Mucosa of descending colon (tissue), 3 donors: ENCODE data around the gene SLC25A40. TPM values are rescaled to one million over a fixed set of nuclear protein-coding genes. Genes with fewer than 3 reads are reported as not detected.

Experiments used
- ATAC-seq: fragments of 200-7000 bp; cut with Tn5 transposase; one replicate; pipeline ENCODE4 v1.9.1; 2020; ENCODE audit warnings: mild to moderate bottlenecking, moderate library complexity
- DNase-seq, 3 donors: peaks; one replicate each; pipeline ENCODE4 v3.0.0-alpha.2; 2020
- H3K36me3 ChIP-seq: fragments of 200-600 bp; one replicate; pipeline ENCODE4 v1.8.0; 2021; ENCODE audit warnings: low read depth, mild to moderate bottlenecking
- H3K4me1 ChIP-seq: fragments of 200-600 bp; one replicate; pipeline ENCODE4 v1.8.0; 2021; ENCODE audit warnings: low read depth, mild to moderate bottlenecking
- H3K4me3 ChIP-seq: fragments of 200-600 bp; one replicate; pipeline ENCODE4 v1.8.0; 2021; ENCODE audit warnings: mild to moderate bottlenecking
- H3K9me3 ChIP-seq: fragments of 200-600 bp; one replicate; pipeline ENCODE4 v1.8.0; 2021; ENCODE audit warnings: mild to moderate bottlenecking
- intact Hi-C, 2 donors: fragments of 100-400 bp; cut with DNase I in 1 of 2; cut with micrococcal nuclease in 1 of 2; formaldehyde crosslinking; loops; one replicate each; pipeline versions ENCODE4 v1.11.0 to v1.11.1; 2022; cut with DNase I, micrococcal nuclease
- total RNA-seq, 3 donors: library from RNA; stranded (reverse); fragmentation: NEBNext Ultra II Directional in 2 of 3; extraction: Animal tissue kit (Norgen Biotek cat#: 25700) in 2 of 3; gene quantifications; one replicate each; pipeline versions ENCODE4 v1.2.1 to v1.2.4, GENCODE V29; 2021 to 2023
- TF ChIP-seq, protein P1 (sequence below): fragments of 200-600 bp; IDR thresholded peaks from one replicate; pipeline ENCODE4 v1.8.0; 2022; ENCODE audit warnings: antibody characterized with exemption, mild to moderate bottlenecking
- donor health status: DM: no; HTN: no; CAD: no; lungs with moderate emphysema.
- donor health status: DM: no; HTN: no; CAD: no.
- donor health status: DM: no; HTN: yes; CAD: no.

The SLC25A40 gene
- total RNA-seq, 3 donors from 2014 or later = 21.6 to 31.1 (median 29.0) TPM

DNA sequence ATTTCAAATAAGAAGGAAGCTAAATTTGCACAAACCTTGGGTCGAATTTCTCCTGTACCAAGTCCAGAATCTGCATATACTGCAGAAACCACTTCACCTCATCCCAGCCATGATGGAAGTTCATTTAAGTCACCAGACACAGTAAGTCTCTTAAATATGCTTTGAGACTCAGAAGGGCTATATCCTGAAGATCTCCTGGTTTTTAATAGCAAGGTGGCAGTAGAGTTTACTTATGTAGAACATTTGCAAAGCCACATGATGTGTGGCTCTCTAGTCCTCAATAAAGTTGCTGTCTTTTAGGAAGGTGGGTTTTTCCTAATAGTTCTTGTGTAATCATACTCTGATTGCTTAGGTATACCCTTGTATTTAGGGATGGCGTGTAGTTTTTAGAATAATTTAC lies 8.9 kb upstream of the SLC25A40 start:
- intact Hi-C loops = loop anchor here (10.0 kb wide), 2 partner anchors 80 to 380 kb away; no protein-coding TSS in a partner anchor
- no peaks in the 10 kb centered on the region for H3K36me3 ChIP-seq
- no peaks in the 10 kb centered on the region for H3K9me3 ChIP-seq
- no peaks in the 10 kb centered on the region for H3K4me1 ChIP-seq
- TF ChIP-seq, protein P1, sequence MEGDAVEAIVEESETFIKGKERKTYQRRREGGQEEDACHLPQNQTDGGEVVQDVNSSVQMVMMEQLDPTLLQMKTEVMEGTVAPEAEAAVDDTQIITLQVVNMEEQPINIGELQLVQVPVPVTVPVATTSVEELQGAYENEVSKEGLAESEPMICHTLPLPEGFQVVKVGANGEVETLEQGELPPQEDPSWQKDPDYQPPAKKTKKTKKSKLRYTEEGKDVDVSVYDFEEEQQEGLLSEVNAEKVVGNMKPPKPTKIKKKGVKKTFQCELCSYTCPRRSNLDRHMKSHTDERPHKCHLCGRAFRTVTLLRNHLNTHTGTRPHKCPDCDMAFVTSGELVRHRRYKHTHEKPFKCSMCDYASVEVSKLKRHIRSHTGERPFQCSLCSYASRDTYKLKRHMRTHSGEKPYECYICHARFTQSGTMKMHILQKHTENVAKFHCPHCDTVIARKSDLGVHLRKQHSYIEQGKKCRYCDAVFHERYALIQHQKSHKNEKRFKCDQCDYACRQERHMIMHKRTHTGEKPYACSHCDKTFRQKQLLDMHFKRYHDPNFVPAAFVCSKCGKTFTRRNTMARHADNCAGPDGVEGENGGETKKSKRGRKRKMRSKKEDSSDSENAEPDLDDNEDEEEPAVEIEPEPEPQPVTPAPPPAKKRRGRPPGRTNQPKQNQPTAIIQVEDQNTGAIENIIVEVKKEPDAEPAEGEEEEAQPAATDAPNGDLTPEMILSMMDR = no peak
- H3K4me3 ChIP-seq = no peak overlapping the region
- ATAC-seq (no peak), DNase-seq (no peak)

DNA sequence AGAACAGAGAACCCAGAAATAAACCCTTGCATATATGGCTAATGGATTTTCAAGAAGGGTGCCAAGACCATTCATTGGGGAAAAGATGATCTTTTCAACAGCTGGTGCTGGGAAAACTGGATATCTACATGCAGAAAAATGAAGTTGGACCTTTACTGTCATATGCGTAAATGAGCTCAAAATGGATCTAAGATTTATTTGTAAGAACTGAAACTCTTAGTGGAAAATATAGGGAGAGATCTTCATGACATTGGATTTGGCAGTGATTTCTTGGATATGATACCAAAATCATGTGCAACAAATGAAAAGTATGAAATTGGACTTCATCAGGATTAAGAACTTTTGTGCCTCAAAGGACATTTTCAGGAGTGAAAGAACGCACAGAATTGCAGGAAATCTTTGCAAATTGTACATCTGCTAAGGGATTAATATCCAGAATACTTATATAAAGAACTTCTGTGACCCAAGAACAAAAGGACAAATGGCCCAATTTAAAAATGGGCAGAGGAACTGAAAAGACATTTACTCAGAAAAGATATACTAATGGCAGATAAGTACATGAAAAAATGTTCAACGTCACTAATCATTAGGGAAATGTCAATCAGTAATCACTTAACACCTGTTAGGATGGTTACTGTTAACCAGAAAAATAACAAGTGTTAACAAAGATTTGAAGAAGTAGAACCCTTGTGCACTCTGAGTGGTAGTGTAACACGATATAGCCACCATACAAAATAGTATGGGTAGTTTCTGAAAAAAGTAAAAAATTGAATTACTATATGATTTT lies 6.2 kb upstream of the SLC25A40 start:
- TF ChIP-seq, protein P1 = no peak
- ATAC-seq = no peak
- intact Hi-C loops = loop anchor here (10.0 kb wide), 2 partner anchors 78 to 378 kb away; no protein-coding TSS in a partner anchor

DNA sequence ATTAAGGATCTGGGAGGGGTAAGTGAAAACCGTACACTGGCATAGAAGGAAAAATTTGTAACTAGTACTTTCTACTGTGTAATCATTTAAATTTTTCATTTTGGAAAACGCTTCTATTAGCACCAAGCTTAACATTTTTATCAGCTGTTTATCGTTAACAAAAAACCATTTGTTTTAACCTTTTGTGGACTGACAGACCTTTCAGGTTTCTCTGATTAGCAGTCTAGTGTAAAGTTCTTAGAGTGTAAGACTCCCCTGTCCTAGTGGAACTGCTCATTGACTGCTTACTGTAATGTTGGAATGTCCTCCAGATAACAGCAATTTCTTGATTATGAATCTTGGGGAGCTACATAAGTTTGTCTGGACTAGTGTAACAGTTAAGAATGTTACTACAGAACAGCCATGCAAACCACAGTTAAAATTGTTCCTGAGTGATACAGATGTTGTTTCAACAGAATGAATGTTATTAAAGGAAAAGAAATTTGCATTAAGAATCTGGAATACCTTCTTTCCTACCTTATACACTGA lies 2.1 kb upstream of the SLC25A40 start:
- intact Hi-C loops = no loop called here
- H3K36me3 ChIP-seq = no peaks in the 10 kb centered on the region
- H3K4me1 ChIP-seq = peaks cover 19% of the 10 kb centered on the region
- TF ChIP-seq, protein P1 = no peak
- no peak for DNase-seq
- H3K4me3 ChIP-seq = no peak overlapping the region
- no peaks in the 10 kb centered on the region for H3K9me3 ChIP-seq
- ATAC-seq = no peak

More for the DNA sequence above, 6.2 kb upstream of the SLC25A40 start:
- DNase-seq = no peak
- H3K4me1 ChIP-seq = peaks cover 10% of the 10 kb centered on the region
- no peak overlapping the region for H3K4me3 ChIP-seq
- H3K36me3 ChIP-seq = no peaks in the 10 kb centered on the region
- H3K9me3 ChIP-seq = no peaks in the 10 kb centered on the region

DNA sequence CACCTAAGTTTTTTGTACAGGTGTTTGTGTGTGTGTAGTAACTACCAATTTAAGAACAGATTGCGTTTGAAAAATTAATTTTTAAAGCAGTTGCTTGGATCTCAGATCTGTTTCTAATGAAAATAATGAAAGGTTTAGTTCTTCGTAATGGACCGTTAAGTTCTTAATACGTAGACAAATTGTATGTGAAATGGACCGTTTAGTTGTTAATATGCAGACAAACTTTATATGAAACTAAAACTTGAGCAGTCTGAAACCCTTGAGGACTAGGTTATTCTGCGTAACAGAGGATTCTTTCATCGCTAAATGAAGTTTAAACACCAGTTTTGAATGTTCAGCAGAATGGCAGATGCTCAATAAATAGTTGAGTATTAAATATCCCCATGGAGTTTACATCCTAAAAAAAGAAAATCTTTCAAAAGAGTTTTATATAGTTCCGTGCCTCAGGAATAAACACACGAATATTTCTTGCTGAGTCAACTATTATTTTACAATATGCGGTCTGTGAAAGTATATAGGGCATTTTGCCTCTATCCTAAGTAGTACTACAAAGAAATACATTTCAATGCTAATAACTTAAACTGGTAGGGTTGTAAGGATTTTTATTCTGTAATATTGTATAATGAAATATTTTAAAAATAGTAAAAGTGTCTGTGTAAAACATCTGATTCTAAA lies 1.3 kb upstream of the SLC25A40 start:
- ATAC-seq = no peak
- Histone ChIP-seq H3K9me3 (no peaks in the 10 kb centered on the region), H3K36me3 (no peaks in the 10 kb centered on the region), H3K4me3 (peak overlapping the region; percentile 84), H3K4me1 (peaks cover 19% of the 10 kb centered on the region)
- intact Hi-C loops = no loop called here
- TF ChIP-seq, protein P1 = no peak
- no peak for DNase-seq

DNA sequence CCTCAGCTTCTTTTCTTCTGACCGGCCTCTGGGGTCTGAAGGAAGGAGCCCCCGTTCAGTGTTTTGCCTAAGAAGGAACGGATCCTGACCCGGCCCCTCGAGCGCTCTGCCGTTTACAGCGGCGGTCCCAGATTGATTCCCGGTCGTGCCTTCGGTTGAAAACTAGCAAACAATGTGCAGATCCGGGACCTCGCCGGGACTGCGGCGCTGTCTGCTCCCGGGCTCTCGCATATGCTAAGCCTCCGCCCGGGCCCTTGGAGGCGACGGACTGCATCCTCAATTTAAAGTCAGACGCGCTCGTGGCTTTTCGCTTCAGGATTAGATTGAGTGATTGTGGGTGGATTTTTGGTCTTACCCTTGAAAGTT lies 692 bp upstream of the SLC25A40 start:
- ATAC-seq = peak; percentile 56
- H3K4me3 ChIP-seq = peak overlapping the region; percentile 84
- H3K9me3 ChIP-seq = no peaks in the 10 kb centered on the region
- H3K4me1 ChIP-seq = peaks cover 19% of the 10 kb centered on the region
- TF ChIP-seq, protein P1 = no peak
- DNase-seq = peak; percentile 79 to 80 (median 79)
- intact Hi-C loops = no loop called here
- no peaks in the 10 kb centered on the region for H3K36me3 ChIP-seq
